HUES48 (cell line): ENCODE data around the gene JKAMP.

Experiments used
- H3K27ac ChIP-seq: one replicate; pipeline ENCODE4 v1.7.0; 2013; ENCODE audit warnings: low read depth, low read length, inconsistent platforms
- H3K27me3 ChIP-seq: 2 replicates; pipeline ENCODE4 v1.6.1; 2013; ENCODE audit warnings: mild to moderate bottlenecking, low read length; ENCODE audit not compliant: control insufficient read depth, insufficient read depth
- H3K36me3 ChIP-seq: 2 replicates; pipeline ENCODE4 v1.6.1; 2013; ENCODE audit warnings: low read length; ENCODE audit not compliant: control insufficient read depth, insufficient read depth
- H3K4me1 ChIP-seq: 2 replicates; pipeline ENCODE4 v1.6.1; 2013; ENCODE audit warnings: mild to moderate bottlenecking, low read length; ENCODE audit not compliant: control insufficient read depth, insufficient read depth
- H3K4me3 ChIP-seq: 2 replicates; pipeline ENCODE4 v1.5.1; 2013; ENCODE audit warnings: mild to moderate bottlenecking, low read depth, low read length
- H3K9ac ChIP-seq: 2 replicates; pipeline ENCODE4 v1.6.1; 2013; ENCODE audit warnings: mild to moderate bottlenecking, low read depth, low read length, moderate library complexity
- H3K9me3 ChIP-seq: 2 replicates; pipeline ENCODE4 v1.6.1; 2013; ENCODE audit warnings: low read length; ENCODE audit not compliant: control insufficient read depth, insufficient read depth

Gene JKAMP

GRCh38 chr14:59460378-59460777 lies 23.9 kb upstream of the JKAMP start:
- Histone ChIP-seq H3K9ac (no peak overlapping the region), H3K27me3 (peaks cover 30% of the 10 kb centered on the region), H3K4me1 (no peaks in the 10 kb centered on the region), H3K9me3 (no peaks in the 10 kb centered on the region), H3K27ac (no peak overlapping the region), H3K4me3 (no peak overlapping the region), H3K36me3 (no peaks in the 10 kb centered on the region)

- Histone ChIP-seq H3K4me3 (no peak overlapping the region), H3K27me3 (peaks cover 37% of the 10 kb centered on the region), H3K36me3 (no peaks in the 10 kb centered on the region), H3K9me3 (no peaks in the 10 kb centered on the region), H3K4me1 (no peaks in the 10 kb centered on the region), H3K27ac (no peak overlapping the region), H3K9ac (no peak overlapping the region)
Observed at GRCh38 chr14:59461891-59462290, 22.4 kb upstream of the JKAMP start.

GRCh38 chr14:59463787-59464485 lies 20.4 kb upstream of the JKAMP start:
- no peak overlapping the region for H3K9ac ChIP-seq
- H3K36me3 ChIP-seq: no peaks in the 10 kb centered on the region
- peaks cover 37% of the 10 kb centered on the region for H3K27me3 ChIP-seq
- H3K9me3 ChIP-seq: no peaks in the 10 kb centered on the region
- no peak overlapping the region for H3K27ac ChIP-seq
- H3K4me3 ChIP-seq: peak overlapping the region; percentile 70
- H3K4me1 ChIP-seq: no peaks in the 10 kb centered on the region

GRCh38 chr14:59464486-59465315 lies 19.6 kb upstream of the JKAMP start:
- Histone ChIP-seq H3K4me3 (peak overlapping the region; percentile 70), H3K27ac (no peak overlapping the region), H3K9me3 (no peaks in the 10 kb centered on the region), H3K36me3 (no peaks in the 10 kb centered on the region), H3K27me3 (peaks cover 37% of the 10 kb centered on the region), H3K9ac (no peak overlapping the region), H3K4me1 (no peaks in the 10 kb centered on the region)

GRCh38 chr14:59465316-59466135 lies 18.8 kb upstream of the JKAMP start, which contains the start of gene GPR135:
TSS of gene GPR135 (minus strand) at chr14:59465380. CDS start at chr14:59465226, 154 bp downstream.
- Histone ChIP-seq H3K9ac (no peak within 1 kb of the TSS), H3K27ac (no peak within 1 kb of the TSS), H3K9me3 (no peaks in the 10 kb centered on the region), H3K36me3 (no peaks in the 10 kb centered on the region), H3K4me3 (peak within 1 kb of the TSS; percentile 70), H3K27me3 (peaks cover 37% of the 10 kb centered on the region), H3K4me1 (no peaks in the 10 kb centered on the region)

GRCh38 chr14:59474172-59474571 lies 10.1 kb upstream of the JKAMP start:
- Histone ChIP-seq H3K4me1 (no peaks in the 10 kb centered on the region), H3K4me3 (no peak overlapping the region), H3K9ac (no peak overlapping the region), H3K27me3 (no peaks in the 10 kb centered on the region), H3K27ac (no peak overlapping the region), H3K36me3 (peaks cover 74% of the 10 kb centered on the region), H3K9me3 (no peaks in the 10 kb centered on the region)

- peaks cover 74% of the 10 kb centered on the region for H3K36me3 ChIP-seq
- no peak overlapping the region for H3K9ac ChIP-seq
- no peak overlapping the region for H3K4me3 ChIP-seq
- no peaks in the 10 kb centered on the region for H3K4me1 ChIP-seq
- H3K9me3 ChIP-seq: no peaks in the 10 kb centered on the region
- no peak overlapping the region for H3K27ac ChIP-seq
- no peaks in the 10 kb centered on the region for H3K27me3 ChIP-seq
Observed at GRCh38 chr14:59475709-59476108, 8.6 kb upstream of the JKAMP start.

GRCh38 chr14:59478540-59478939 lies 5.8 kb upstream of the JKAMP start:
- Histone ChIP-seq H3K9me3 (no peaks in the 10 kb centered on the region), H3K27ac (no peak overlapping the region), H3K9ac (no peak overlapping the region), H3K36me3 (peaks cover 49% of the 10 kb centered on the region), H3K27me3 (no peaks in the 10 kb centered on the region), H3K4me1 (peaks cover 11% of the 10 kb centered on the region; the same call in 1 of the 2 replicates), H3K4me3 (no peak overlapping the region)

- Histone ChIP-seq H3K27me3 (no peaks in the 10 kb centered on the region), H3K36me3 (peaks cover 33% of the 10 kb centered on the region), H3K4me1 (peaks cover 13% of the 10 kb centered on the region; the same call in 1 of the 2 replicates), H3K4me3 (no peak overlapping the region), H3K9ac (no peak overlapping the region), H3K27ac (no peak overlapping the region), H3K9me3 (no peaks in the 10 kb centered on the region)
Observed at GRCh38 chr14:59480166-59480565, 4.2 kb upstream of the JKAMP start.

- Histone ChIP-seq H3K4me1 (peaks cover 13% of the 10 kb centered on the region; the same call in 1 of the 2 replicates), H3K36me3 (peaks cover 21% of the 10 kb centered on the region), H3K9ac (no peak overlapping the region), H3K4me3 (no peak overlapping the region), H3K27ac (no peak overlapping the region), H3K27me3 (no peaks in the 10 kb centered on the region), H3K9me3 (no peaks in the 10 kb centered on the region)
Observed at GRCh38 chr14:59481407-59481806, 2.9 kb upstream of the JKAMP start.
